ENCODE measurements around the gene TES. TPM values are rescaled to one million over a fixed set of nuclear protein-coding genes. Genes with fewer than 3 reads are reported as not detected.
A peak's percentile ranks its signal among the peaks of the same experiment; 100 is the strongest.

The TES gene
- total and polyA plus RNA-seq, 9 of the 15 experiments (the other 6 are each of a cell fraction or from before 2014, with no cell fraction given): 20.7 to 61.6 (median 53.8) TPM

DNA sequence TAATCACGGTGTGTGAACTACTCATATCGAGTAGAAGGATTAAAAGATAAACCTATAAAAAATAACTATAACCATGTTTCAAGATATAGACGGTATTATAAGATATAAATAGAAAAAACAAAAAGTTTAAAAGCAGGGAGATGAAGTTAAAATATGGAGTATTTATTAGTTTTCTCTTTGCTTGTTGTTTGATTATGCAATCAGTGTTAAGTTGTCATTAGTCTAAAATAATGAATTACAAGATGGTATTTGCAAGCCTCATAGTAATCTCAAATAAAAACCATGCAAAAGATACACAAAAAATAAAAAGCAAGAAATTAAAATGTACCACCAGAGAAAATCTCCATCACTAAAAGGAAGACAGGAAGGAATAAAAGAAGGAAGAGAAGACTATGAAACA lies 83.3 kb downstream of the TES start:
- Histone ChIP-seq H3K79me2 (ENCODE audit: control insufficient read depth, insufficient read depth, low read length) (no peaks in the 10 kb centered on the region), H3K9me3 (replicated peaks; ENCODE audit: control insufficient read depth, insufficient read depth, low read depth, low read length) (no peaks in the 10 kb centered on the region), H3K4me3 (no peak overlapping the region), H3K4me1 (replicated peaks in 1 of 2; ENCODE audit: control insufficient read depth in 2 of 2, insufficient read depth in 2 of 2, low read length in 2 of 2) (no peaks in the 10 kb centered on the region), H3K9me1 (ENCODE audit: control insufficient read depth, insufficient read depth, low read length) (no peaks in the 10 kb centered on the region), H2AFZ (ENCODE audit: low read depth, low read length) (no peak overlapping the region), H3K27me3 (ENCODE audit: control insufficient read depth in 2 of 2, insufficient read depth in 2 of 2, low read length in 2 of 2) (peaks cover 0 to 5% of the 10 kb centered on the region in 2 experiments; a peak in 1 of 5 replicates), H3K4me2 (ENCODE audit: insufficient read depth, low read length) (no peak overlapping the region), H3K36me3 (ENCODE audit: control insufficient read depth, insufficient read depth, low read length) (no peaks in the 10 kb centered on the region), H4K20me1 (replicated peaks; ENCODE audit: control insufficient read depth, insufficient read depth, low read length) (no peaks in the 10 kb centered on the region), H3K9ac (ENCODE audit: insufficient read depth in 1 of 2, low read depth in 2 of 2, low read length in 2 of 2) (no peak overlapping the region), H3K27ac (ENCODE audit: extremely low read depth, low read depth, low read length) (no peak overlapping the region)
- TF ChIP-seq TAF9B (IDR thresholded peaks at IDR 0.05; ENCODE audit: partially characterized antibody): no peak
- TF ChIP-seq PHB (CRISPR knock-in tag; IDR thresholded peaks at IDR 0.05): no peak
- no peak for TF ChIP-seq ZNF165 (CRISPR knock-in tag; IDR thresholded peaks at IDR 0.05; ENCODE audit: borderline replicate concordance)
- TF ChIP-seq POLR2AphosphoS2 (IDR thresholded peaks at IDR 0.05; ENCODE audit: low read length): no peak
- TF ChIP-seq ZNF3 (CRISPR knock-in tag; IDR thresholded peaks at IDR 0.05): no peak
- TF ChIP-seq SLC30A9 (CRISPR knock-in tag; IDR thresholded peaks at IDR 0.05): no peak
- no peak for TF ChIP-seq NUFIP1 (IDR thresholded peaks at IDR 0.05; ENCODE audit: partially characterized antibody)
- no peak for TF ChIP-seq CEBPG (CRISPR knock-in tag; IDR thresholded peaks at IDR 0.05)
- peak; percentile 28 to 76; a peak in 2 of 4 replicates for TF ChIP-seq CEBPG (tag; conservative IDR thresholded peaks at IDR 0.05 in 1 of 2, IDR thresholded peaks at IDR 0.05 in 1 of 2)
- no peak for TF ChIP-seq ZKSCAN8 (CRISPR knock-in tag; IDR thresholded peaks at IDR 0.05)
- no peak for TF ChIP-seq ZNF592 (IDR thresholded peaks at IDR 0.05)
- no peak for TF ChIP-seq NFATC3 (IDR thresholded peaks at IDR 0.05)
- TF ChIP-seq SREBF2 (CRISPR knock-in tag; IDR thresholded peaks at IDR 0.05): no peak
- peak; percentile 53 for TF ChIP-seq CEBPB (tag; IDR thresholded peaks at IDR 0.05)
- TF ChIP-seq CBFA2T2 (conservative IDR thresholded peaks at IDR 0.05): no peak
- BruUV-seq (replicated peaks): no TSS peak
- FAIRE-seq: no peak
- ATAC-seq: no peak
- DNase-seq (ENCODE audit: extremely low read depth in 1 of 4, low spot score in 3 of 4): no peak
- in situ Hi-C loops (cut with MboI) (no loop called here), intact Hi-C loops (cut with micrococcal nuclease) (no loop called here)
- POLR2A ChIA-PET: no interaction called here
- 3% methylated on average over 3 of the region's 3 CpGs for WGBS (ENCODE audit: insufficient coverage, low coverage, missing lambda C conversion rate)
- CTCF ChIA-PET (ENCODE audit: low intra/inter-chr PET ratio): no interaction called here

Measured in K562 (cell line).